ENCODE results near the gene GKN1. TPM values are rescaled to one million over a fixed set of nuclear protein-coding genes. Genes with fewer than 3 reads are reported as not detected.

GKN1 gene
- total and polyA plus RNA-seq, 2 of the 8 experiments (the other 6 are each of a cell fraction or from before 2014, with no cell fraction given), result not detected

DNA sequence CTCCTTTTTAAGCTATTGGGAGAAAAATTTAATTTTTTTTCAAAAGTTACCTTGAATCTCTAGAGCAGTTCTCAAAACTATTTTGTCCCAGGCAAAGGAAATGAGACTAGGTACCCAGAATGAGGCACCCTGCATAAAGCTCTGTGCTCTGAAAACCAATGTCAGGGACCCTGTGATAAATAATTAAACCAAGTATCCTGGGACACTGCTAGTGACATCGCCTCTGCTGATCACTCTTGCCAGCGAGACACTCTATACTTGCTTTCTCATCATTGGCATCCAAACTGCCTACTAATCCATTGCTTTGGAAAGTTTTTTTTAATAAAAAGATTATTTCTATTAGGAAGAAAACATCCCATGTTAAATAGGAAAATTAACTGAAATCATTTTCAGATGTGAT lies 1.4 kb downstream of the GKN1 start (continued):
- TF ChIP-seq, protein P1, sequence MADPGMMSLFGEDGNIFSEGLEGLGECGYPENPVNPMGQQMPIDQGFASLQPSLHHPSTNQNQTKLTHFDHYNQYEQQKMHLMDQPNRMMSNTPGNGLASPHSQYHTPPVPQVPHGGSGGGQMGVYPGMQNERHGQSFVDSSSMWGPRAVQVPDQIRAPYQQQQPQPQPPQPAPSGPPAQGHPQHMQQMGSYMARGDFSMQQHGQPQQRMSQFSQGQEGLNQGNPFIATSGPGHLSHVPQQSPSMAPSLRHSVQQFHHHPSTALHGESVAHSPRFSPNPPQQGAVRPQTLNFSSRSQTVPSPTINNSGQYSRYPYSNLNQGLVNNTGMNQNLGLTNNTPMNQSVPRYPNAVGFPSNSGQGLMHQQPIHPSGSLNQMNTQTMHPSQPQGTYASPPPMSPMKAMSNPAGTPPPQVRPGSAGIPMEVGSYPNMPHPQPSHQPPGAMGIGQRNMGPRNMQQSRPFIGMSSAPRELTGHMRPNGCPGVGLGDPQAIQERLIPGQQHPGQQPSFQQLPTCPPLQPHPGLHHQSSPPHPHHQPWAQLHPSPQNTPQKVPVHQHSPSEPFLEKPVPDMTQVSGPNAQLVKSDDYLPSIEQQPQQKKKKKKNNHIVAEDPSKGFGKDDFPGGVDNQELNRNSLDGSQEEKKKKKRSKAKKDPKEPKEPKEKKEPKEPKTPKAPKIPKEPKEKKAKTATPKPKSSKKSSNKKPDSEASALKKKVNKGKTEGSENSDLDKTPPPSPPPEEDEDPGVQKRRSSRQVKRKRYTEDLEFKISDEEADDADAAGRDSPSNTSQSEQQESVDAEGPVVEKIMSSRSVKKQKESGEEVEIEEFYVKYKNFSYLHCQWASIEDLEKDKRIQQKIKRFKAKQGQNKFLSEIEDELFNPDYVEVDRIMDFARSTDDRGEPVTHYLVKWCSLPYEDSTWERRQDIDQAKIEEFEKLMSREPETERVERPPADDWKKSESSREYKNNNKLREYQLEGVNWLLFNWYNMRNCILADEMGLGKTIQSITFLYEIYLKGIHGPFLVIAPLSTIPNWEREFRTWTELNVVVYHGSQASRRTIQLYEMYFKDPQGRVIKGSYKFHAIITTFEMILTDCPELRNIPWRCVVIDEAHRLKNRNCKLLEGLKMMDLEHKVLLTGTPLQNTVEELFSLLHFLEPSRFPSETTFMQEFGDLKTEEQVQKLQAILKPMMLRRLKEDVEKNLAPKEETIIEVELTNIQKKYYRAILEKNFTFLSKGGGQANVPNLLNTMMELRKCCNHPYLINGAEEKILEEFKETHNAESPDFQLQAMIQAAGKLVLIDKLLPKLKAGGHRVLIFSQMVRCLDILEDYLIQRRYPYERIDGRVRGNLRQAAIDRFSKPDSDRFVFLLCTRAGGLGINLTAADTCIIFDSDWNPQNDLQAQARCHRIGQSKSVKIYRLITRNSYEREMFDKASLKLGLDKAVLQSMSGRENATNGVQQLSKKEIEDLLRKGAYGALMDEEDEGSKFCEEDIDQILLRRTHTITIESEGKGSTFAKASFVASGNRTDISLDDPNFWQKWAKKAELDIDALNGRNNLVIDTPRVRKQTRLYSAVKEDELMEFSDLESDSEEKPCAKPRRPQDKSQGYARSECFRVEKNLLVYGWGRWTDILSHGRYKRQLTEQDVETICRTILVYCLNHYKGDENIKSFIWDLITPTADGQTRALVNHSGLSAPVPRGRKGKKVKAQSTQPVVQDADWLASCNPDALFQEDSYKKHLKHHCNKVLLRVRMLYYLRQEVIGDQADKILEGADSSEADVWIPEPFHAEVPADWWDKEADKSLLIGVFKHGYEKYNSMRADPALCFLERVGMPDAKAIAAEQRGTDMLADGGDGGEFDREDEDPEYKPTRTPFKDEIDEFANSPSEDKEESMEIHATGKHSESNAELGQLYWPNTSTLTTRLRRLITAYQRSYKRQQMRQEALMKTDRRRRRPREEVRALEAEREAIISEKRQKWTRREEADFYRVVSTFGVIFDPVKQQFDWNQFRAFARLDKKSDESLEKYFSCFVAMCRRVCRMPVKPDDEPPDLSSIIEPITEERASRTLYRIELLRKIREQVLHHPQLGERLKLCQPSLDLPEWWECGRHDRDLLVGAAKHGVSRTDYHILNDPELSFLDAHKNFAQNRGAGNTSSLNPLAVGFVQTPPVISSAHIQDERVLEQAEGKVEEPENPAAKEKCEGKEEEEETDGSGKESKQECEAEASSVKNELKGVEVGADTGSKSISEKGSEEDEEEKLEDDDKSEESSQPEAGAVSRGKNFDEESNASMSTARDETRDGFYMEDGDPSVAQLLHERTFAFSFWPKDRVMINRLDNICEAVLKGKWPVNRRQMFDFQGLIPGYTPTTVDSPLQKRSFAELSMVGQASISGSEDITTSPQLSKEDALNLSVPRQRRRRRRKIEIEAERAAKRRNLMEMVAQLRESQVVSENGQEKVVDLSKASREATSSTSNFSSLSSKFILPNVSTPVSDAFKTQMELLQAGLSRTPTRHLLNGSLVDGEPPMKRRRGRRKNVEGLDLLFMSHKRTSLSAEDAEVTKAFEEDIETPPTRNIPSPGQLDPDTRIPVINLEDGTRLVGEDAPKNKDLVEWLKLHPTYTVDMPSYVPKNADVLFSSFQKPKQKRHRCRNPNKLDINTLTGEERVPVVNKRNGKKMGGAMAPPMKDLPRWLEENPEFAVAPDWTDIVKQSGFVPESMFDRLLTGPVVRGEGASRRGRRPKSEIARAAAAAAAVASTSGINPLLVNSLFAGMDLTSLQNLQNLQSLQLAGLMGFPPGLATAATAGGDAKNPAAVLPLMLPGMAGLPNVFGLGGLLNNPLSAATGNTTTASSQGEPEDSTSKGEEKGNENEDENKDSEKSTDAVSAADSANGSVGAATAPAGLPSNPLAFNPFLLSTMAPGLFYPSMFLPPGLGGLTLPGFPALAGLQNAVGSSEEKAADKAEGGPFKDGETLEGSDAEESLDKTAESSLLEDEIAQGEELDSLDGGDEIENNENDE (IDR thresholded peaks at IDR 0.05; ENCODE audit: insufficient replicate concordance, low read length), result no peak
- no peak for TF ChIP-seq NRF1 (IDR thresholded peaks at IDR 0.05; ENCODE audit: low read depth, low read length)
- no peak for TF ChIP-seq SP1 (IDR thresholded peaks at IDR 0.05; ENCODE audit: low read depth, low read length)
- no peak for TF ChIP-seq HDAC6 (IDR thresholded peaks at IDR 0.05; ENCODE audit: low read depth, low read length)
- TF ChIP-seq RFX5 (IDR thresholded peaks at IDR 0.05; ENCODE audit: borderline replicate concordance, low read depth, low read length), result no peak
- TF ChIP-seq EP300 (IDR thresholded peaks at IDR 0.05; ENCODE audit: borderline replicate concordance in 1 of 2, low read depth in 2 of 2, low read length in 2 of 2), result no peak
- TF ChIP-seq SP2 (IDR thresholded peaks at IDR 0.05; ENCODE audit: low read length), result no peak
- no peak for TF ChIP-seq SAP30 (IDR thresholded peaks at IDR 0.05; ENCODE audit: insufficient read depth, insufficient replicate concordance, low read length)
- TF ChIP-seq ATF2 (IDR thresholded peaks at IDR 0.05; ENCODE audit: low read length), result no peak
- TF ChIP-seq SIRT6 (IDR thresholded peaks at IDR 0.05; ENCODE audit: low read length), result no peak
